Measurements from ENCODE around the gene POLRMT. TPM values are rescaled to one million over a fixed set of nuclear protein-coding genes. Genes with fewer than 3 reads are reported as not detected.

POLRMT gene
- 23.7 and 32.0 TPM in 2 replicates for total RNA-seq

GRCh38 chr19:633068-633785, at the start of gene POLRMT:
TSS of gene POLRMT (minus strand) at chr19:633537. CDS start at chr19:633512, 25 bp downstream.

DNA sequence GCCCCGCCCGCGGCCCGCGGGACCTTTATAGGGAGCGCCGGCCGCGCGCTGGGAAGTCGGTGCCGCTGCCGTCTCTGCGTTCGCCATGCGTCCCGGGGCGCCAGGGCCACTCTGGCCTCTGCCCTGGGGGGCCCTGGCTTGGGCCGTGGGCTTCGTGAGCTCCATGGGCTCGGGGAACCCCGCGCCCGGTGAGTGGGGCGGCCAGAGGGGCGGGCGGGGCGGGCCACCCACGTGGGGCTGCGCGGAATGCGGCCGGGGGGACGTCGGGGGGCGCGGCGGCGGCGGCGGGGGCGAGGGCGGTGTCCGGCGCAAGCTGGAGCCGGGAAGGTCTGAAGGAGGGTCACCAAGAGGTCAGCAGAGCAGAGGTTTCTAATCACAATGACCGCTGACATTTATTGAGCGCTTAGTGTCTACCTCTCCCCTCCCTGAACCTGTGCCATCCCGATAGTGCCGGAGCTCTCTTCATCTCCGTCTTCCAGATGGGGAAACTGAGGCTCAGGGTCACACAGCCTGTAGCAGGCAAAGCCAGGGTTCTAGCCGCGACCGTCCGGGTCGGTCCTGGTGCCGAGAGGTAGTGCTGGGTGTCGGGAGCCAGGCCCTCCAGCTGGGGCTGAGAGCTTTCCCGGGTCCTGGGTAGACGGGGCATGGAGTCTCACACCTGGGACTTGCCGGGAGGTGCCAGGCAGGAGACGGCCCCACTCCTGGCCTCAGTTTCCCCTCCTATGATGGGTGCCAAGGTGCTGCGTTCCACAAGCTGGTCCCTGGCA, 43.2 kb upstream of the POLRMT start, which contains the start of gene FSTL3:
TSS of gene FSTL3 (plus strand) at position 54 of the 767 bp plus-strand sequence. CDS start at position 86, 32 bp downstream.

GRCh38 chr19:662962-663681, 29.8 kb upstream of the POLRMT start, which contains the start of gene RNF126:
TSS of gene RNF126 (minus strand) at chr19:663214. CDS start at chr19:663121, 93 bp downstream.

GRCh38 chr19:639253-640160, 6.2 kb upstream of the POLRMT start, which contains the start of gene FGF22:
TSS of gene FGF22 (plus strand) at chr19:639879. CDS start at chr19:639926, 47 bp downstream.

GRCh38 chr19:589693-590395, 43.5 kb downstream of the POLRMT start, which contains the start of gene HCN2:
TSS of gene HCN2 (plus strand) at chr19:589881. CDS start at chr19:589946, 65 bp downstream.

DNA sequence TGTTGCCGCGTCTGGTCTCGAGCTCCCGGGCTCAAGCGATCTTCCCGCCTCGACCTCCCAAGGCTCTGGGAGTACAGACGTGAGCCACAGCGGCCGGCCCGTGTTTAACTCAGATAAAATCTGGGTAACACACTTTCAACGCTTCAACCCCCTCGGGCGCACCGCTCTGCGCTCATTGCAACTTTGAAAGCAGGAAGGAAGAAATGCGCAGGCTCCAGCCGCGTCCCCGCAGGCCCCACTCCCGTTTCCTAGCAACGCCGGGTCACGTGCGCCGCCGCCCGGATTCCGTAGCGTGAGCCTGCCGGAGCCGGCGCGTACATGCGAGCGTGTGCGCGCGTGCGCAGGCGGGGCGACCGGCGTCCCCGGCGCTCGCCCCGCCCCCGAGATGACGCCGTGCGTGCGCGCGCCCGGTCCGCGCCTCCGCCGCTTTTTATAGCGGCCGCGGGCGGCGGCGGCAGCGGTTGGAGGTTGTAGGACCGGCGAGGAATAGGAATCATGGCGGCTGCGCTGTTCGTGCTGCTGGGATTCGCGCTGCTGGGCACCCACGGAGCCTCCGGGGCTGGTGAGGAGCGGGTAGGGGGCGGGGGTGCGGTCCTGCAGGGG, 61.1 kb downstream of the POLRMT start, which contains the start of gene BSG:
TSS of gene BSG (plus strand) at position 457 of the 603 bp plus-strand sequence. CDS start at position 496, 39 bp downstream.

Other genes starting within 250 kb of the POLRMT start
- under 0.01 TPM in 2 replicates for gene C2CD4C, start 224.4 kb downstream of the POLRMT start, total RNA-seq
- 1.4 TPM in 1 of 2 replicates, not detected in the other for gene SHC2, start 172.5 kb downstream of the POLRMT start, total RNA-seq
- gene MADCAM1, start 137.1 kb downstream of the POLRMT start, total RNA-seq, result under 0.01 TPM in 1 of 2 replicates, not detected in the other
- 29.3 and 31.3 TPM in 2 replicates for gene TPGS1, start 126.0 kb downstream of the POLRMT start, total RNA-seq
- gene CDC34, start 101.8 kb downstream of the POLRMT start, total RNA-seq, result 51.3 and 78.8 TPM in 2 replicates
- gene GZMM, start 89.5 kb downstream of the POLRMT start, total RNA-seq, result 0.28 TPM in 1 of 2 replicates, not detected in the other
- 181 and 379 TPM in 2 replicates for gene BSG, start 60.9 kb downstream of the POLRMT start, total RNA-seq
- 1.1 and 1.2 TPM in 2 replicates for gene HCN2, start 43.7 kb downstream of the POLRMT start, total RNA-seq
- gene FGF22, start 6.3 kb upstream of the POLRMT start, total RNA-seq, result not detected in 2 replicates
- 22.0 and 32.0 TPM in 2 replicates for gene RNF126, start 29.7 kb upstream of the POLRMT start, total RNA-seq
- 52.0 and 68.5 TPM in 2 replicates for gene FSTL3, start 42.9 kb upstream of the POLRMT start, total RNA-seq
- not detected in 2 replicates for gene PRSS57, start 61.9 kb upstream of the POLRMT start, total RNA-seq
- gene PALM, start 75.4 kb upstream of the POLRMT start, total RNA-seq, result 3.8 and 13.8 TPM in 2 replicates
- gene MISP, start 117.6 kb upstream of the POLRMT start, total RNA-seq, result 0.19 and 0.85 TPM in 2 replicates
- 56.9 and 163 TPM in 2 replicates for gene PTBP1, start 163.9 kb upstream of the POLRMT start, total RNA-seq
- gene PLPPR3, start 188.4 kb upstream of the POLRMT start, total RNA-seq, result 0.56 TPM in 1 of 2 replicates, not detected in the other
- gene AZU1, start 194.3 kb upstream of the POLRMT start, total RNA-seq, result not detected in 2 replicates
- not detected in 2 replicates for gene PRTN3, start 207.5 kb upstream of the POLRMT start, total RNA-seq
- gene ELANE, start 218.8 kb upstream of the POLRMT start, total RNA-seq, result not detected in 2 replicates
- 0.38 and 4.5 TPM in 2 replicates for gene CFD, start 226.1 kb upstream of the POLRMT start, total RNA-seq

All from regular cardiac myocyte (primary cell).